Neural cell (in vitro differentiated cells): Measurements from ENCODE around the gene IGF2BP2.

Source experiments
- CTCF ChIP-seq: fragments of 450-650 bp; IDR thresholded peaks from 2 replicates; pipeline ENCODE4 v1.5.1; 2014; ENCODE audit warnings: antibody characterized with exemption, mild to moderate bottlenecking, moderate library complexity; ENCODE audit not compliant: poor library complexity, severe bottlenecking
- EZH2 ChIP-seq: fragments of 200-600, 300-800 bp; shearing (Covaris generic), sonication (generic); IDR thresholded peaks from 2 replicates; pipeline ENCODE4 v1.6.1; 2014; ENCODE audit warnings: antibody characterized with exemption, low read length, borderline replicate concordance, mild to moderate bottlenecking; ENCODE audit not compliant: insufficient read depth, poor library complexity, severe bottlenecking

GRCh38 chr3:185851959-185852358 is 27.1 kb upstream of the IGF2BP2 start:
- TF ChIP-seq CTCF (no peak), EZH2 (no peak)
